ENCODE results near the gene EDC4. TPM values are rescaled to one million over a fixed set of nuclear protein-coding genes. Genes with fewer than 3 reads are reported as not detected.

The EDC4 gene
- total RNA-seq, 2 experiments from 2014 or later: 114 to 128 TPM

GRCh38 chr16:67869653-67870052, 3.2 kb upstream of the EDC4 start:
- H3K36me3 Mint-ChIP-seq (ENCODE audit: low read depth): peaks cover 17% of the 10 kb centered on the region
- ChIA-PET POLR2A (no interaction called here), CTCF (interaction anchor here (1.0 to 5.2 kb wide), 3 partner anchors 15 to 308 kb away, joined by 3 to 24 read pairs (median 3); partner anchors contain the start of gene CTCF)
- H3K27me3 Mint-ChIP-seq: no peaks in the 10 kb centered on the region
- H3K9me3 Mint-ChIP-seq: no peaks in the 10 kb centered on the region
- H3K4me1 Mint-ChIP-seq: peaks cover 16% of the 10 kb centered on the region
- H3K4me3 Mint-ChIP-seq: no peak overlapping the region
- H3K27ac Mint-ChIP-seq: no peak overlapping the region
- DNase-seq: no peak

GRCh38 chr16:67871256-67871655, 1.6 kb upstream of the EDC4 start:
- POLR2A ChIA-PET: interaction anchor here (0.5 kb wide), 1 partner anchor 182 kb away, joined by 4 read pairs; no protein-coding TSS in a partner anchor
- CTCF ChIA-PET: interaction anchor here (0.8 to 1.9 kb wide), 6 partner anchors 9 to 350 kb away, joined by 3 to 9 read pairs (median 4); no protein-coding TSS in a partner anchor
- Mint-ChIP-seq H3K4me1 (peaks cover 29% of the 10 kb centered on the region), H3K4me3 (no peak overlapping the region), H3K9me3 (no peaks in the 10 kb centered on the region), H3K27ac (no peak overlapping the region), H3K36me3 (ENCODE audit: low read depth) (peaks cover 14% of the 10 kb centered on the region), H3K27me3 (no peaks in the 10 kb centered on the region)
- DNase-seq: no peak

GRCh38 chr16:67872131-67872630, 671 bp upstream of the EDC4 start:
- DNase-seq: no peak
- CTCF ChIA-PET: interaction anchor here (0.8 to 1.9 kb wide), 5 partner anchors 10 to 350 kb away, joined by 3 to 9 read pairs (median 3); no protein-coding TSS in a partner anchor
- H3K9me3 Mint-ChIP-seq: no peaks in the 10 kb centered on the region
- H3K36me3 Mint-ChIP-seq (ENCODE audit: low read depth): peaks cover 20% of the 10 kb centered on the region
- peaks cover 29% of the 10 kb centered on the region for H3K4me1 Mint-ChIP-seq
- H3K4me3 Mint-ChIP-seq: peak overlapping the region; percentile 93
- H3K27me3 Mint-ChIP-seq: no peaks in the 10 kb centered on the region
- POLR2A ChIA-PET: no interaction called here
- H3K27ac Mint-ChIP-seq: peak overlapping the region; percentile 94

GRCh38 chr16:67873435-67874370, 851 bp downstream of the EDC4 start:
- no peak for DNase-seq
- peak overlapping the region; percentile 94 for H3K27ac Mint-ChIP-seq
- ChIA-PET POLR2A (no interaction called here), CTCF (interaction anchor here (0.7 to 1.9 kb wide), 6 partner anchors 10 to 167 kb away, joined by 3 to 10 read pairs (median 4); no protein-coding TSS in a partner anchor)
- H3K4me1 Mint-ChIP-seq: peaks cover 29% of the 10 kb centered on the region
- H3K9me3 Mint-ChIP-seq: no peaks in the 10 kb centered on the region
- no peaks in the 10 kb centered on the region for H3K27me3 Mint-ChIP-seq
- H3K4me3 Mint-ChIP-seq: peak overlapping the region; percentile 93
- H3K36me3 Mint-ChIP-seq (ENCODE audit: low read depth): peaks cover 29% of the 10 kb centered on the region

GRCh38 chr16:67874372-67874771, 1.5 kb downstream of the EDC4 start:
- ChIA-PET POLR2A (no interaction called here), CTCF (interaction anchor here (0.8 to 1.9 kb wide), 4 partner anchors 9 to 166 kb away, joined by 3 to 10 read pairs (median 4); no protein-coding TSS in a partner anchor)
- no peak for DNase-seq
- peak overlapping the region; percentile 93 for H3K4me3 Mint-ChIP-seq
- peak overlapping the region; percentile 10 for H3K27ac Mint-ChIP-seq
- H3K36me3 Mint-ChIP-seq (ENCODE audit: low read depth): peaks cover 35% of the 10 kb centered on the region
- H3K4me1 Mint-ChIP-seq: peaks cover 29% of the 10 kb centered on the region
- H3K27me3 Mint-ChIP-seq: no peaks in the 10 kb centered on the region
- H3K9me3 Mint-ChIP-seq: no peaks in the 10 kb centered on the region

GRCh38 chr16:67877064-67877463, 4.2 kb downstream of the EDC4 start:
- POLR2A ChIA-PET: no interaction called here
- Mint-ChIP-seq H3K4me3 (no peak overlapping the region), H3K27me3 (no peaks in the 10 kb centered on the region), H3K9me3 (no peaks in the 10 kb centered on the region), H3K4me1 (peaks cover 29% of the 10 kb centered on the region), H3K27ac (no peak overlapping the region), H3K36me3 (ENCODE audit: low read depth) (peaks cover 37% of the 10 kb centered on the region)
- CTCF ChIA-PET: interaction anchor here (1.2 to 4.7 kb wide), 3 partner anchors 15 to 356 kb away, joined by 3 to 18 read pairs (median 3); partner anchors contain the start of gene PSKH1
- DNase-seq: no peak

GRCh38 chr16:67878232-67878631, 5.4 kb downstream of the EDC4 start:
- H3K36me3 Mint-ChIP-seq (ENCODE audit: low read depth): peaks cover 41% of the 10 kb centered on the region
- POLR2A ChIA-PET: no interaction called here
- H3K27ac Mint-ChIP-seq: no peak overlapping the region
- H3K4me1 Mint-ChIP-seq: peaks cover 23% of the 10 kb centered on the region
- H3K4me3 Mint-ChIP-seq: no peak overlapping the region
- DNase-seq: no peak
- CTCF ChIA-PET: interaction anchor here (0.7 to 4.7 kb wide), 5 partner anchors 13 to 62 kb away, joined by 3 to 18 read pairs (median 3); partner anchors contain the start of gene PSKH1
- H3K27me3 Mint-ChIP-seq: no peaks in the 10 kb centered on the region
- no peaks in the 10 kb centered on the region for H3K9me3 Mint-ChIP-seq

GRCh38 chr16:67878846-67879245, 6.0 kb downstream of the EDC4 start:
- DNase-seq: no peak
- POLR2A ChIA-PET: no interaction called here
- Mint-ChIP-seq H3K4me3 (no peak overlapping the region), H3K27me3 (no peaks in the 10 kb centered on the region), H3K9me3 (no peaks in the 10 kb centered on the region), H3K4me1 (peaks cover 21% of the 10 kb centered on the region), H3K27ac (no peak overlapping the region), H3K36me3 (ENCODE audit: low read depth) (peaks cover 47% of the 10 kb centered on the region)
- CTCF ChIA-PET: interaction anchor here (1.0 to 4.7 kb wide), 5 partner anchors 9 to 62 kb away, joined by 3 to 18 read pairs (median 4); partner anchors contain the start of gene PSKH1

- ChIA-PET POLR2A (no interaction called here), CTCF (interaction anchor here (1.0 to 4.7 kb wide), 5 partner anchors 9 to 63 kb away, joined by 3 to 18 read pairs (median 4); partner anchors contain the start of gene PSKH1)
- Mint-ChIP-seq H3K27ac (no peak overlapping the region), H3K36me3 (ENCODE audit: low read depth) (peaks cover 48% of the 10 kb centered on the region), H3K27me3 (no peaks in the 10 kb centered on the region), H3K9me3 (no peaks in the 10 kb centered on the region), H3K4me1 (peaks cover 15% of the 10 kb centered on the region), H3K4me3 (no peak overlapping the region)
- DNase-seq: no peak
Measured at GRCh38 chr16:67879462-67879861, 6.6 kb downstream of the EDC4 start.

GRCh38 chr16:67879936-67880335, 7.1 kb downstream of the EDC4 start:
- H3K9me3 Mint-ChIP-seq: no peaks in the 10 kb centered on the region
- H3K27ac Mint-ChIP-seq: no peak overlapping the region
- no peak overlapping the region for H3K4me3 Mint-ChIP-seq
- H3K27me3 Mint-ChIP-seq: no peaks in the 10 kb centered on the region
- peaks cover 11% of the 10 kb centered on the region for H3K4me1 Mint-ChIP-seq
- ChIA-PET POLR2A (no interaction called here), CTCF (interaction anchor here (0.5 to 4.7 kb wide), 4 partner anchors 12 to 468 kb away, joined by 4 to 18 read pairs (median 7); partner anchors contain the start of gene PSKH1)
- peaks cover 50% of the 10 kb centered on the region for H3K36me3 Mint-ChIP-seq (ENCODE audit: low read depth)
- no peak for DNase-seq

GRCh38 chr16:67880584-67880983, 7.7 kb downstream of the EDC4 start:
- POLR2A ChIA-PET: no interaction called here
- no peak for DNase-seq
- H3K4me1 Mint-ChIP-seq: peaks cover 4% of the 10 kb centered on the region
- CTCF ChIA-PET: interaction anchor here (0.5 to 0.7 kb wide), 3 partner anchors 10 to 468 kb away, joined by 3 to 6 read pairs (median 3); no protein-coding TSS in a partner anchor
- H3K9me3 Mint-ChIP-seq: no peaks in the 10 kb centered on the region
- H3K4me3 Mint-ChIP-seq: no peak overlapping the region
- H3K27me3 Mint-ChIP-seq: no peaks in the 10 kb centered on the region
- peaks cover 53% of the 10 kb centered on the region for H3K36me3 Mint-ChIP-seq (ENCODE audit: low read depth)
- no peak overlapping the region for H3K27ac Mint-ChIP-seq

GRCh38 chr16:67881621-67882161, 8.8 kb downstream of the EDC4 start:
- no peaks in the 10 kb centered on the region for H3K9me3 Mint-ChIP-seq
- H3K4me3 Mint-ChIP-seq: no peak overlapping the region
- no peak overlapping the region for H3K27ac Mint-ChIP-seq
- DNase-seq: no peak
- ChIA-PET CTCF (interaction anchor here (0.6 to 3.7 kb wide), 6 partner anchors 11 to 361 kb away, joined by 3 to 24 read pairs (median 3); partner anchors contain the start of genes PSKH1 and PSMB10), POLR2A (no interaction called here)
- no peaks in the 10 kb centered on the region for H3K27me3 Mint-ChIP-seq
- no peaks in the 10 kb centered on the region for H3K4me1 Mint-ChIP-seq
- peaks cover 51% of the 10 kb centered on the region for H3K36me3 Mint-ChIP-seq (ENCODE audit: low read depth)
